Astrocyte (in vitro differentiated cells and primary cell): ENCODE results near the gene MYLK3. TPM values are rescaled to one million over a fixed set of nuclear protein-coding genes. Genes with fewer than 3 reads are reported as not detected.

Experiments used
- DNase-seq: peaks from one replicate; pipeline ENCODE4 v3.0.0-alpha.2; 2010; ENCODE audit warnings: low read depth
- FAIRE-seq: peaks from 2 replicates; lab custom pipeline; 2011; peaks lifted over from hg19 to GRCh38; lab: Jason Lieb, UNC
- H2AFZ ChIP-seq: 2 replicates; pipeline ENCODE4 v1.6.0; 2012; ENCODE audit warnings: low read depth, low read length, inconsistent platforms
- H3K27ac ChIP-seq: 2 replicates; pipeline ENCODE4 v1.5.1; 2011; ENCODE audit warnings: low read depth, low read length, inconsistent platforms
- H3K27me3 ChIP-seq: 2 replicates; pipeline ENCODE4 v1.6.0; 2011; ENCODE audit warnings: low read length, inconsistent platforms; ENCODE audit not compliant: insufficient read depth
- H3K36me3 ChIP-seq: 2 replicates; pipeline ENCODE4 v1.5.1; 2011; ENCODE audit warnings: low read length, inconsistent platforms; ENCODE audit not compliant: insufficient read depth
- H3K4me1 ChIP-seq: 2 replicates; pipeline ENCODE4 v1.5.1; 2011; ENCODE audit warnings: low read length, inconsistent platforms; ENCODE audit not compliant: insufficient read depth
- H3K4me2 ChIP-seq: 2 replicates; pipeline ENCODE4 v1.6.0; 2012; ENCODE audit warnings: low read length, inconsistent platforms
- H3K4me3 ChIP-seq: 2 replicates; pipeline ENCODE4 v1.5.1; 2011; ENCODE audit warnings: low read depth, mild to moderate bottlenecking, low read length, inconsistent platforms; ENCODE audit not compliant: insufficient read depth
- H3K79me2 ChIP-seq: 2 replicates; pipeline ENCODE4 v1.6.0; 2012; ENCODE audit warnings: mild to moderate bottlenecking, low read length, inconsistent platforms; ENCODE audit not compliant: insufficient read depth
- H3K9ac ChIP-seq: 2 replicates; pipeline ENCODE4 v1.6.0; 2012; ENCODE audit warnings: mild to moderate bottlenecking, low read length, inconsistent platforms
- H3K9me3 ChIP-seq: 2 replicates; pipeline ENCODE4 v1.5.1; 2012; ENCODE audit warnings: low read depth, mild to moderate bottlenecking, low read length, inconsistent platforms; ENCODE audit not compliant: insufficient read depth
- H4K20me1 ChIP-seq: 2 replicates; pipeline ENCODE4 v1.6.0; 2012; ENCODE audit warnings: low read length, inconsistent platforms; ENCODE audit not compliant: insufficient read depth
- H3K27ac Mint-ChIP-seq: one replicate; pipeline ENCODE4 v1.8.0; 2021; ENCODE audit warnings: mild to moderate bottlenecking, mixed read lengths; ENCODE audit not compliant: unreplicated experiment
- H3K27me3 Mint-ChIP-seq: one replicate; pipeline ENCODE4 v1.8.0; 2021; ENCODE audit warnings: low read depth, mixed read lengths; ENCODE audit not compliant: unreplicated experiment
- H3K36me3 Mint-ChIP-seq: one replicate; pipeline ENCODE4 v1.8.0; 2021; ENCODE audit warnings: low read depth, mixed read lengths; ENCODE audit not compliant: unreplicated experiment
- H3K4me1 Mint-ChIP-seq: one replicate; pipeline ENCODE4 v1.8.0; 2021; ENCODE audit warnings: low read depth, mixed read lengths; ENCODE audit not compliant: unreplicated experiment
- H3K4me3 Mint-ChIP-seq: one replicate; pipeline ENCODE4 v1.8.0; 2021; ENCODE audit warnings: mild to moderate bottlenecking, moderate library complexity, mixed read lengths; ENCODE audit not compliant: unreplicated experiment
- H3K9me3 Mint-ChIP-seq: one replicate; pipeline ENCODE4 v1.8.0; 2021; ENCODE audit warnings: mild to moderate bottlenecking, mixed read lengths; ENCODE audit not compliant: unreplicated experiment
- CTCF ChIP-seq: IDR thresholded peaks from 2 replicates; pipeline ENCODE4 v1.5.1; 2011; ENCODE audit warnings: low read depth, mild to moderate bottlenecking, inconsistent platforms, low read length, moderate library complexity; ENCODE audit not compliant: insufficient read depth
- EZH2 ChIP-seq: IDR thresholded peaks from 2 replicates; pipeline ENCODE4 v1.6.1; 2012; ENCODE audit warnings: mild to moderate bottlenecking, low read length, inconsistent platforms; ENCODE audit not compliant: insufficient read depth
- total RNA-seq: library from RNA; stranded (reverse); gene quantifications from 2 replicates; pipeline ENCODE4 v1.2.1, GENCODE V29; 2021

The MYLK3 gene
- total RNA-seq, 1 donor from 2014 or later, result 1.3 TPM

- Histone ChIP-seq H4K20me1 (no peaks in the 10 kb centered on the region), H3K36me3 (no peaks in the 10 kb centered on the region), H3K4me1 (no peaks in the 10 kb centered on the region), H3K4me2 (no peak overlapping the region), H3K9me3 (no peaks in the 10 kb centered on the region), H3K9ac (no peak overlapping the region), H2AFZ (no peak overlapping the region), H3K4me3 (no peak overlapping the region), H3K27ac (no peak overlapping the region), H3K79me2 (no peaks in the 10 kb centered on the region), H3K27me3 (no peaks in the 10 kb centered on the region)
- Mint-ChIP-seq H3K27ac (no peak overlapping the region), H3K4me1 (peaks cover 6% of the 10 kb centered on the region), H3K36me3 (peaks cover 2% of the 10 kb centered on the region), H3K4me3 (no peak overlapping the region), H3K27me3 (peaks cover 17% of the 10 kb centered on the region), H3K9me3 (no peaks in the 10 kb centered on the region)
- no peak for FAIRE-seq
- DNase-seq, result no peak
- no peak for TF ChIP-seq EZH2
- TF ChIP-seq CTCF, result no peak
Measured at GRCh38 chr16:46730801-46731690, 17.1 kb downstream of the MYLK3 start.

GRCh38 chr16:46730126-46730525 lies 18.0 kb downstream of the MYLK3 start:
- Histone ChIP-seq H3K9me3 (no peaks in the 10 kb centered on the region), H3K36me3 (no peaks in the 10 kb centered on the region), H3K4me3 (no peak overlapping the region), H3K79me2 (no peaks in the 10 kb centered on the region), H3K4me1 (no peaks in the 10 kb centered on the region), H3K4me2 (no peak overlapping the region), H3K9ac (no peak overlapping the region), H3K27ac (no peak overlapping the region), H2AFZ (no peak overlapping the region), H4K20me1 (no peaks in the 10 kb centered on the region), H3K27me3 (no peaks in the 10 kb centered on the region)
- H3K4me1 Mint-ChIP-seq, result peaks cover 6% of the 10 kb centered on the region
- H3K27me3 Mint-ChIP-seq, result peaks cover 15% of the 10 kb centered on the region
- no peak overlapping the region for H3K27ac Mint-ChIP-seq
- H3K36me3 Mint-ChIP-seq, result peaks cover 4% of the 10 kb centered on the region
- TF ChIP-seq EZH2 (no peak), CTCF (no peak)
- no peak for FAIRE-seq
- no peak for DNase-seq
- H3K9me3 Mint-ChIP-seq, result no peaks in the 10 kb centered on the region
- H3K4me3 Mint-ChIP-seq, result no peak overlapping the region
